22Rv1 (cell line): ENCODE data around the gene DDX25.

ENCODE experiments used
- CTCF ChIP-seq: fragments of 450-650 bp; IDR thresholded peaks from 2 replicates; pipeline ENCODE4 v1.5.1; 2017; ENCODE audit warnings: mild to moderate bottlenecking
- ZFX ChIP-seq: fragments of 450-650 bp; IDR thresholded peaks from 2 replicates; pipeline ENCODE4 v1.6.1; 2017; ENCODE audit warnings: antibody characterized with exemption, borderline replicate concordance

- TF ChIP-seq CTCF (no peak), ZFX (no peak)
These were observed 73.9 kb downstream of the DDX25 start for GRCh38 chr11:125978181-125978716.
